ENCODE measurements around the gene SLC35E3. TPM values are rescaled to one million over a fixed set of nuclear protein-coding genes. Genes with fewer than 3 reads are reported as not detected.

Gene SLC35E3
- total RNA-seq, 4 donors from 2014 or later: 1.7 to 4.9 (median 3.1) TPM

DNA sequence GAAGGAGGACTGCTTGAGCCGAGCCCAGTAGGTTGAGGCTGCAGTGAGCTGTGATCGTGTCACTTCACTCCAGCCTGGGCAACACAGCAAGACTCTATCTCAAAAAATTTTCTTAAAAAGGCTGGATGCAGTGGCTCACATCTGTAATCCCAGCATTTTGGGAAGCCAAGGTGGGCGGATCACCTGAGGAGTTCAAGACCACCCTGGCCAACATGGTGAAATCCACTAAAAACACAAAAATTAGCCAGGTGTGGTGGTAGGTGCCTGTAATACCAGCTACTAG, 44.9 kb downstream of the SLC35E3 start:
- Histone ChIP-seq H3K36me3 (no peaks in the 10 kb centered on the region), H3K4me3 (no peak overlapping the region), H3K27me3 (no peaks in the 10 kb centered on the region), H3K27ac (replicated peaks in 1 of 4) (no peak overlapping the region), H3K4me1 (peaks cover 0 to 11% (median 8%) of the 10 kb centered on the region in 4 donors), H3K9me3 (no peaks in the 10 kb centered on the region)
- TF ChIP-seq, protein P1, sequence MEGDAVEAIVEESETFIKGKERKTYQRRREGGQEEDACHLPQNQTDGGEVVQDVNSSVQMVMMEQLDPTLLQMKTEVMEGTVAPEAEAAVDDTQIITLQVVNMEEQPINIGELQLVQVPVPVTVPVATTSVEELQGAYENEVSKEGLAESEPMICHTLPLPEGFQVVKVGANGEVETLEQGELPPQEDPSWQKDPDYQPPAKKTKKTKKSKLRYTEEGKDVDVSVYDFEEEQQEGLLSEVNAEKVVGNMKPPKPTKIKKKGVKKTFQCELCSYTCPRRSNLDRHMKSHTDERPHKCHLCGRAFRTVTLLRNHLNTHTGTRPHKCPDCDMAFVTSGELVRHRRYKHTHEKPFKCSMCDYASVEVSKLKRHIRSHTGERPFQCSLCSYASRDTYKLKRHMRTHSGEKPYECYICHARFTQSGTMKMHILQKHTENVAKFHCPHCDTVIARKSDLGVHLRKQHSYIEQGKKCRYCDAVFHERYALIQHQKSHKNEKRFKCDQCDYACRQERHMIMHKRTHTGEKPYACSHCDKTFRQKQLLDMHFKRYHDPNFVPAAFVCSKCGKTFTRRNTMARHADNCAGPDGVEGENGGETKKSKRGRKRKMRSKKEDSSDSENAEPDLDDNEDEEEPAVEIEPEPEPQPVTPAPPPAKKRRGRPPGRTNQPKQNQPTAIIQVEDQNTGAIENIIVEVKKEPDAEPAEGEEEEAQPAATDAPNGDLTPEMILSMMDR (IDR thresholded peaks at IDR 0.05): no peak
- no peak for TF ChIP-seq POLR2A (IDR thresholded peaks at IDR 0.05; ENCODE audit: low read depth)
- no peak for TF ChIP-seq POLR2AphosphoS5 (IDR thresholded peaks at IDR 0.05)
- no peak for TF ChIP-seq EP300 (IDR thresholded peaks at IDR 0.05)
- intact Hi-C loops (cut with DNase I): no loop called here
- DNase-seq (ENCODE audit: extremely low spot score): no peak
- 61% methylated on average over 3 of the region's 3 CpGs for WGBS

- Histone ChIP-seq H3K9me3 (no peaks in the 10 kb centered on the region), H3K4me3 (no peak overlapping the region), H3K36me3 (no peaks in the 10 kb centered on the region), H3K27me3 (no peaks in the 10 kb centered on the region), H3K27ac (replicated peaks in 1 of 4) (no peak overlapping the region), H3K4me1 (peaks cover 0 to 6% (median 2%) of the 10 kb centered on the region in 4 donors)
- no peak for TF ChIP-seq POLR2A (IDR thresholded peaks at IDR 0.05; ENCODE audit: low read depth)
- TF ChIP-seq POLR2AphosphoS5 (IDR thresholded peaks at IDR 0.05): no peak
- TF ChIP-seq EP300 (IDR thresholded peaks at IDR 0.05): no peak
- TF ChIP-seq, protein P1 (IDR thresholded peaks at IDR 0.05): no peak
- intact Hi-C loops (cut with DNase I): no loop called here
- WGBS: 96% methylated on average over 2 of the region's 2 CpGs
- no peak for DNase-seq (ENCODE audit: extremely low spot score)
These were observed 46.0 kb downstream of the SLC35E3 start for GRCh38 chr12:68791897-68792481.

GRCh38 chr12:68792952-68793351, 47.0 kb downstream of the SLC35E3 start:
- TF ChIP-seq EP300 (IDR thresholded peaks at IDR 0.05): no peak
- TF ChIP-seq POLR2A (IDR thresholded peaks at IDR 0.05; ENCODE audit: low read depth): no peak
- no peak for TF ChIP-seq POLR2AphosphoS5 (IDR thresholded peaks at IDR 0.05)
- TF ChIP-seq, protein P1 (IDR thresholded peaks at IDR 0.05): no peak
- peaks cover 0 to under 1% (median under 1%) of the 10 kb centered on the region in 4 donors for H3K4me1 ChIP-seq
- 75% methylated on average over 2 of the region's 2 CpGs for WGBS
- H3K27ac ChIP-seq (replicated peaks in 1 of 4): no peak overlapping the region
- intact Hi-C loops (cut with DNase I): no loop called here
- no peaks in the 10 kb centered on the region for H3K36me3 ChIP-seq
- no peak overlapping the region for H3K4me3 ChIP-seq
- H3K27me3 ChIP-seq: no peaks in the 10 kb centered on the region
- no peaks in the 10 kb centered on the region for H3K9me3 ChIP-seq
- DNase-seq (ENCODE audit: extremely low spot score): no peak

DNA sequence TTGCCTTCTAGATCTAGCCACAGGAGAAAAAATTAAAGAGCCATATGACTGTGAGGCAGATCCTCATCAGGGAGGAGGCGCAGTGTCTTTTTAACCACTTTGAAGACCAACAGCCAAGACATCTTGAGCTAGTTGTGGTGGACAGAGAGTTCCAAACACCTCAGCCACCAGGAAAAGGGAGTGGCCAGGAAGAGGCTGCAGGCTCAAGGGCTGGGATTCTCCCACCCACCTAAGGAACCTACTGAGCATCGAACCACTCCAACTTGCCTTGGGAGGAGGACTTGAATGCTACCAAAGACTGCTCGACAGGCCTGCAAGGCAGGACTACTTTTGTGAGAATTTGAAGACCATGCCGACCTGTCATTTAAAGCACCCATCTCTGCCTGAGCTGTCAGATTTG, 47.5 kb downstream of the SLC35E3 start:
- Histone ChIP-seq H3K27ac (replicated peaks in 1 of 4) (no peak overlapping the region), H3K4me3 (no peak overlapping the region), H3K4me1 (no peaks in the 10 kb centered on the region), H3K36me3 (no peaks in the 10 kb centered on the region), H3K27me3 (no peaks in the 10 kb centered on the region), H3K9me3 (no peaks in the 10 kb centered on the region)
- intact Hi-C loops (cut with DNase I): no loop called here
- WGBS: 100% methylated on average over 4 of the region's 4 CpGs
- TF ChIP-seq POLR2A (IDR thresholded peaks at IDR 0.05; ENCODE audit: low read depth) (no peak), EP300 (IDR thresholded peaks at IDR 0.05) (no peak), POLR2AphosphoS5 (IDR thresholded peaks at IDR 0.05) (no peak)
- TF ChIP-seq, protein P1 (IDR thresholded peaks at IDR 0.05): no peak
- DNase-seq (ENCODE audit: extremely low spot score): no peak

Measured in esophagus muscularis mucosa (tissue), 4 donors.